Left ventricle myocardium inferior (tissue), 1 donor: Measurements from ENCODE around the gene EXOC4. TPM values are rescaled to one million over a fixed set of nuclear protein-coding genes. Genes with fewer than 3 reads are reported as not detected.

Experiments
- DNase-seq: peaks from one replicate; pipeline ENCODE4 v3.0.0-alpha.2; 2020
- H3K27ac ChIP-seq: fragments of 200-600 bp; replicated peaks from 2 replicates; pipeline ENCODE4 v1.8.0; 2021
- H3K27me3 ChIP-seq: fragments of 200-600 bp; 2 replicates; pipeline ENCODE4 v1.8.0; 2021; ENCODE audit warnings: low read depth
- H3K36me3 ChIP-seq: fragments of 200-600 bp; 2 replicates; pipeline ENCODE4 v1.8.0; 2021
- H3K4me1 ChIP-seq: fragments of 200-600 bp; 2 replicates; pipeline ENCODE4 v1.8.0; 2021
- H3K4me3 ChIP-seq: fragments of 200-600 bp; 2 replicates; pipeline ENCODE4 v1.8.0; 2021; ENCODE audit warnings: mild to moderate bottlenecking, moderate library complexity
- H3K9me3 ChIP-seq: fragments of 200-600 bp; replicated peaks from 2 replicates; pipeline ENCODE4 v1.8.0; 2021
- CTCF ChIP-seq: fragments of 200-600 bp; IDR thresholded peaks from 2 replicates; pipeline ENCODE4 v1.8.0; 2021; ENCODE audit warnings: antibody characterized with exemption, mild to moderate bottlenecking, borderline replicate concordance
- intact Hi-C: fragments of 100-400 bp; cut with micrococcal nuclease; formaldehyde crosslinking; loops from one replicate; pipeline ENCODE4 v1.11.0; 2022
- total RNA-seq: library from RNA; stranded (reverse); fragmentation: NEBNext Ultra II Directional; extraction: Animal tissue kit (Norgen Biotek cat#: 25700); gene quantifications from one replicate; pipeline ENCODE4 v1.2.1, GENCODE V29; 2021
- donor health status: DM: no; HTN: yes; CAD: no; lungs with severe emphysema.

Gene EXOC4
- total RNA-seq, 1 donor from 2014 or later: 33.8 TPM

DNA sequence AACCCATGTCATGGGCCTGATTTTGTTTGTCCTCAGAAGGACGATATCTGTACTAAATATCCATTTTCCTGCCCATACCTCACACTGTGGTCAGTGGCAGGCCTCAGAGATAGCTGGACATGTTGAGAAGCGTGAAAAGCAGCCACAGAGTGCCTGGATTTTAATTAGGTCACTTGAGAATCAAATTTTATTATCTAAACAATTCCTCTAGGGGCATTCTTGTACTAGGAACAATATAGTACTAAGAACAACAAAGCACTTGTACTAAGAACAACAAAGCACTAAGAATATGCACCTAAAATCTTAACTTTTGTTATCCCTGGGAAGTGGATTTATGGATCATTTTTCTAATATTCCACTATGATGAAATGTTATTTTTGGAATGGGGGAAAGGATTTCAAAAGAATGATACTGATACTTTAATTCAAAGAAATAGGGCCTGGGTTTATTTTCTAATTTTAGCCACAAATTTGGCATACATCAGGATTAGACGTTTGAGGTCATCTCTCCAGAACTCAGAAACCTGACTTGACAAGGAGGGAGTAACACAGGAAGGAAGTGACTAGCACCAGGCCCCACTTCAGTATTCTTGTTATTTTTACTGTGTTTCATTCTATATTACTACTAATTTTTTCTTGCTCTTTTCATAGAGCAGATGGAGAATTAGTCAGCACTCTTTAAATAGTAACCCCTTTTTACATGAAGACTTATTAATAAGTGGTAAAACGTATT lies 112.2 kb downstream of the EXOC4 start:
- no peaks in the 10 kb centered on the region for H3K36me3 ChIP-seq
- DNase-seq: no peak
- H3K4me3 ChIP-seq: no peak overlapping the region
- intact Hi-C loops: no loop called here
- no peak for TF ChIP-seq CTCF
- no peaks in the 10 kb centered on the region for H3K27me3 ChIP-seq
- peaks cover 6% of the 10 kb centered on the region for H3K9me3 ChIP-seq
- peak overlapping the region; percentile 53 for H3K27ac ChIP-seq
- H3K4me1 ChIP-seq: peaks cover 31% of the 10 kb centered on the region

DNA sequence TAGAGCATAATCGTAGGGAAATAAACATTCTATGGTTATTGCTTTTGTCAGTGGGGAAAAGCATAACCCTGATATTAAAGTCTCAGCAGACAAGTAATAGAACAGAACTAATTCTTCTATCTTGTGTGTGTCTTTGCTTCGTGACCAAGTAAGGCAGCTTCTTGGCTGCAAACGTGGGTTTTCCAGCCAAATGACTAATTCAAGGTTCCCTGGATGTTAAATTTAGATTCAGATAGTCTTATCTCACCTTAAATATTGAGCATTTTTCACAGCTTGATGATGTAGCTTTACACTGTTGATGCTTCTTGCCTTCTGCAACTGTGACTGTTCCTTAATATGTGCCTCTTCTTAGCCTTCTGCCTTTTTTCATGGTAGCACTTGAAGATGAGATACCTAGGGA lies 113.0 kb downstream of the EXOC4 start:
- no peak overlapping the region for H3K4me3 ChIP-seq
- H3K9me3 ChIP-seq: peaks cover 6% of the 10 kb centered on the region
- TF ChIP-seq CTCF: no peak
- no peak for DNase-seq
- intact Hi-C loops: no loop called here
- no peaks in the 10 kb centered on the region for H3K27me3 ChIP-seq
- H3K27ac ChIP-seq: peak overlapping the region; percentile 53
- peaks cover 31% of the 10 kb centered on the region for H3K4me1 ChIP-seq
- no peaks in the 10 kb centered on the region for H3K36me3 ChIP-seq

DNA sequence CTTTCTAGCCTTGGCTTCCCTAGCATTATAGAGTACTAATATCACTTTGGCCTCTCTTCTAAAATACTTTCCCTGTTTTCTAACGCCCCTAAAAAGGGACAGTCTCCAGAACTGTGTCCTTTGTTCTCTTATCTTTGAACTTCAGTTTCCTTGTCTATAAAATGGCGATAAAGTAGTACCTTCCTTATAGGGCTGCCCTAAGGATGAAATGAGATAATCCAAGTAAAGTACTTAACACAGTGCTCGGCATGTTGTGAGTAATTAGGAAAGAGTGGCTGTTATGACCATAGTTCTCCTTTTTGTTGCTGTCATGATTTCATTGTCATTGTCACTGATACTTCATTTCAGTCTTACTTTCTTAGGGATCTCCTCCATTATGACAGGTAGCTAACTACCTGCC lies 114.7 kb downstream of the EXOC4 start:
- Histone ChIP-seq H3K27me3 (no peaks in the 10 kb centered on the region), H3K27ac (no peak overlapping the region), H3K4me1 (peaks cover 31% of the 10 kb centered on the region), H3K36me3 (no peaks in the 10 kb centered on the region), H3K9me3 (no peaks in the 10 kb centered on the region), H3K4me3 (no peak overlapping the region)
- TF ChIP-seq CTCF: no peak
- intact Hi-C loops: no loop called here
- DNase-seq: no peak

GRCh38 chr7:133369130-133369529 lies 116.3 kb downstream of the EXOC4 start:
- Histone ChIP-seq H3K4me1 (peaks cover 31% of the 10 kb centered on the region), H3K9me3 (no peaks in the 10 kb centered on the region), H3K4me3 (no peak overlapping the region), H3K27me3 (no peaks in the 10 kb centered on the region), H3K27ac (no peak overlapping the region), H3K36me3 (no peaks in the 10 kb centered on the region)
- TF ChIP-seq CTCF: no peak
- intact Hi-C loops: no loop called here
- DNase-seq: no peak

DNA sequence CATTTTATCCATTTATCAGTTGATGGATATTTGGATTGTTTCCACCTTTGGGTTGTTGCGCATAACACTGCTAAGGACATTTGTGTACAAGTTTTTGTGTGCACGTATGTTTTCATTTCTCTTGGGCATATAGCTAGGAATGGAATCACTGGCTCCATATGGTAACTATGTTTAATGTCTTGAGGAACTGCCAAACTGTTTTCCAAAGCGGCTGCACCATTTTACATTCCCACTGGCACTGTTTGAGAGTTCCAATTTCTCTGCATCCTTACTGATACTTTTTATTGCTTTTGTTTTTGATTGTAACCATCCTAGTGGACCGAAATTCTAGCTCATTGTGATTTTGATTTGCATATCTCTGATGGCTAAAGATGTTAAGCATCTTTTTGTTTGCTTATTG lies 118.7 kb downstream of the EXOC4 start:
- Histone ChIP-seq H3K9me3 (no peaks in the 10 kb centered on the region), H3K4me3 (no peak overlapping the region), H3K27ac (no peak overlapping the region), H3K36me3 (peaks cover 9% of the 10 kb centered on the region), H3K27me3 (no peaks in the 10 kb centered on the region), H3K4me1 (peaks cover 14% of the 10 kb centered on the region)
- no peak for DNase-seq
- no peak for TF ChIP-seq CTCF
- intact Hi-C loops: no loop called here
